ENCODE results near the gene LDAH.
A peak's percentile ranks its signal among the peaks of the same experiment; 100 is the strongest.

The LDAH gene

GRCh38 chr2:20771299-20771698 is 51.6 kb downstream of the LDAH start:
- no peak for DNase-seq

- no peak for DNase-seq
Observed at GRCh38 chr2:20766798-20767644, 55.9 kb downstream of the LDAH start.

DNA sequence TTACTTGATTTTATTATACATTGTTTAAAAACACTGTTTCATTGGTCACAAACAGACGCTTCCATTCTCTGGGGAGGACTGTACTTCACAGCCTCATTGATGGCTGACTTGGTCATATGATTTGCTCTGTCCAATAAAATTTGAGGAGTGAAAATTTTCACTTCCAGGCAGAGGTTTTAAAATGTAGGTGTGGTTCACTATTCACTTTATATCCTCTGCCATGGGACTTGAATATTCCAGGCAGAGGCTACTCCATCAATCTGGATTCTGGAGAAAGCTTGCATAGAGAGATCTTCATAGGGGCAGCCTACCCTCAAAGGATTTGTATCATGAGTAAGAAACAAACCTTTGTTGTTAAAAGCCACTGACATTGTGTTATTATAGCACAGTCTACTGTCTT is 56.7 kb downstream of the LDAH start:
- DNase-seq: no peak

GRCh38 chr2:20762945-20763683 is 59.8 kb downstream of the LDAH start:
- DNase-seq: no peak

- DNase-seq: no peak
Observed at GRCh38 chr2:20759487-20759886, 63.4 kb downstream of the LDAH start.

DNA sequence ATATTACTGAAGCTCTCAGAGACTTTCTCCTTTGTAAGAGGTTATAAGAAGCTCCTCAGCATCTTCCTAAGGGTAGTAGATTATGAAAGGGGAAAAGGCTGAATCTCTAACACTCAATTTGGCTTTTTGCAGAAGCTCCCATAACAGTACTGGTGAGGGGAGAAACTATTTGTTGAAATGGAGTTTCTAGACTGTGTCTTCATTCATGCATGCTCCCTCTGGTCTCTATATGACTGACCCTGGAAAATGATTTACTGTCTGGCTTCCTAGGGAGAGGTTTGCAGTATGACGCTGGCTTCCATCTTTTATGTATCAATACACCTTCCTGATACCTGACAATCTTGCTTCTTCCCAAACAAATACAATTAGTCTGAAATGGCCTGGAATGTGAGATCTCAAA is 63.9 kb downstream of the LDAH start:
- DNase-seq: no peak

- DNase-seq: no peak
Observed at GRCh38 chr2:20757405-20758090, 65.4 kb downstream of the LDAH start.

GRCh38 chr2:20755132-20755800 is 67.6 kb downstream of the LDAH start:
- peak in 1 of 3 experiments; percentile 36 for DNase-seq

DNA sequence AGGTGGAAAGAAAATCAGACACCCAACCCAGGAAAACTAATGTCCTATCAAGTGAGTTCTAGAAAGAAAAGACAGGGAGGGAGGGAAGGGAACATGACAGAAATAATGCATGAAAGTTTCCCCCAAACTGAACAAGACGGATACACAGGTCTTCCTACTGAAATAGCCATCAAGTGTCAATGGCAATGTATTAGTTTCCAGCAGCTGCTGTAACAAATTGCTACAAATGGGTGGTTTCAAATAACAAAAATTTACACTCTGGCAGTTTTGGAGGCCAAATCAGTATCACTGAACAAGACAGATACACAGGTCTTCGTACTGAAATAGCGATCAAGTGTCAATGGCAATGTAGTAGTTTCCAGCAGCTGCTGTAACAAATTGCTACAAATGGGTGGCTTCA is 70.6 kb downstream of the LDAH start:
- no peak for DNase-seq

DNA sequence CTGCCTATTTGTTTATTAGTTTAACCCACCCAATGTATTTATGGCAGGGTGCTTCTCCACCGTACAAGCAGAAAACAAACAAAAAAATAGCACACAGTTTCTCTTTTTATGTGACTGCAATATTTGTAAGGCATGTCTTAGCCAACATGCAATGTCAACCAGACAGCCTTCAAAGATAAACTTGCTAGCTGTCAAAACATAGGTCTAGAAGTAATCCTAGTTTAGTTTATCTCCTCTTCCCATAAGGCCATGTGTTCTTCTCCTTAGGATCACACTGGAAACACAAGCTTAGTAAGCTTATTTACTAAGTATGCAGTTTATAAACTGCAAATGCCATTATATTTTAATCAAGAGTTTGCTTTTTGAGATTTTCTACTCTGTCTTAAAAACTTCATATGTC is 75.6 kb downstream of the LDAH start:
- no peak for DNase-seq

DNA sequence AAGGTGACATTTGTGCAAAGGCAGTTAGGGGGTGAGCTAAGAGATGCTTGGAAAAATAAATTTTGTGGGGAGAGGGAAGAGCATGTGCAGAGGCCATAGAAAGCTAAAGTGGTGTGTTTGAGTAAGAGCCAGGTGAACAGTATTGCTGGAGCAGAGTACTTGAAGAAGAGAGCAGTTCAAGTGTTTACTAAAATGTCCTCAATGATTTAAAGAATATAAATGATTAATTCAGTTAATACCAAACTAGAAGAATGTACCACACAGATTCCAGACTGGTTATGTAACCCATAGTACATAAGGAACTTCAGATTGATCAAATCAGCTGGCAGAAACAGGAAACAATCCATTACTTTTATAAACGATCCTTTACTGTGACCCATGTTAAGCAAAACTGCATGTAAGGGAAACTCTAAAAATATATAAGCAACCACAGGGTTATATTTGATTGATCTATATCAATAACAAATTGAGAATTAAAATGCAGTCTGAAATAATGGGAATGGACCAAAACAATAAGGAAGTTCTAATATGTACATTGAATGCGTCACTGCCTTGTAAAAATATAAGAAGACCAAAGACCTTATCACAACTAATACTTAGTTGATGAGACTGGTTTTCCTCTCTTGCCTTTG is 76.9 kb downstream of the LDAH start:
- DNase-seq: peak in 1 of 3 experiments; percentile 43

GRCh38 chr2:20744366-20745335 is 78.2 kb downstream of the LDAH start:
- no peak for DNase-seq

GRCh38 chr2:20738772-20739171 is 84.1 kb downstream of the LDAH start:
- DNase-seq: no peak

DNA sequence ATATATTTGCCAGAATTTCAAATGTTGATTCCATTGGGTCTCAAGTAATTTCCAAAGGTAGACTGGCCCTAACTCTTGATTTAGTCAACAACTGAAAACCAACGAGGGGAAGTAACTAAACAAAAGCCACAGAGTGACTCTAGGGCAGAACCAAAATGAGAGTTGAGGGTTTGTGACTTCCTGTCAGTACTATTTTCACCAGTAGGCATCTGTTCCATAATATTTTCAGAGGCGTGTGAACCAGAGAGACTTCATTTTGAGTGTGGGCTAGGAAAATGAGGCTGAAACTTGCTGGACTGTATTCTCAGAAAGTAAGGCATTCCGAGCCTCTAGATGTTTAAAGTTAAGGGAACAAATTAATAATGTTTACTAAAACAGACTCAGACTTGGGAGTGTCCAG is 85.4 kb downstream of the LDAH start:
- no peak for DNase-seq

DNA sequence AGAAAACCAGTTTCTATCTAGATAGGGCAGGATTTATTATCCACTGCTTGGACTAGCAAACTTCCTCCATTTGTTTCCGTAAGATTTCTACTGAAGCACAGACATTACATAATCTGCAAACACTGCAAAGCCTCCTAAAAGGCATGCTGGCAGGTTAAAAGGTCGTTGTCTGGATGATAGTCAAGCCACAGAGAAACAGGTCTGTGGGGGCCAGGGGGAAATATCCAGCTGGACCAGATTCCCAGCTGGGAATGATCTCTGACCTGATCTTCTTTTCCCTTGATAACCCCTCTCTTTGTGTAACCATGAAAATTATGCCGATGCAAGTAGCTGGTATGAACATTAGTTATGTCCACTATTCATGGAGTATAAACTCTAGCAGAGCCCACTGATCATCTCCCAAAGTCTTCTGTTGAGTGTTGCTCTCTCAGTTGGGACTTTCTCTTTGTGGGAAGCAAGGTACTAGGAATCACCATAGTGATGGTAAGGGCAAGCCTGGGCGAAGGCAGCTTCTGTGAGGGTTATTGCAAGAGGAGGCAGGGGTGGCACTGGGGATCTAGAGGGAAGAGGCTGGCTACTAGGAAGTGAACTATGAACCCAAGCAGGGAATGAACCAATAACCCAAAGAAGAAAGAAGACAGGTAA is 94.7 kb downstream of the LDAH start:
- DNase-seq: peak in 1 of 3 experiments; percentile 10

GRCh38 chr2:20726913-20727312 is 96.0 kb downstream of the LDAH start:
- DNase-seq: no peak

DNA sequence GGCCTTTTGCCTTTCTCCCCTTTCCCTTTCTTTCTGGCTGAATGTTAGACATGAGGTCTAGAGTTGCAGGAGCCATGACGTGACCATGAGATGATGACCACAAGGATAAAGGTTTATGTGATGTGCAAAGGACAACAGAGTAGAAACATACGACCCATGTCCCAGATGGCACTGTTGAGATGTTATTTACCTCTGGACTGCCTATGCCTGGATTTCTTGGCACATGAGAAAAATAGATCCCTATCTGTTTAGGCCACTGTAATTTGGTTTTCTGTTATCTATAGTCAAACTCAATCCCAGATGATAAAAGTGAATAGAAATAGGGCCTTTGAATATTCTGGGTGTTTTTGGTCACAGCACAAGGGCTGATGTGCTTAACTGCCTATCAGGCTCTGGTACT is 97.1 kb downstream of the LDAH start:
- no peak for DNase-seq

DNA sequence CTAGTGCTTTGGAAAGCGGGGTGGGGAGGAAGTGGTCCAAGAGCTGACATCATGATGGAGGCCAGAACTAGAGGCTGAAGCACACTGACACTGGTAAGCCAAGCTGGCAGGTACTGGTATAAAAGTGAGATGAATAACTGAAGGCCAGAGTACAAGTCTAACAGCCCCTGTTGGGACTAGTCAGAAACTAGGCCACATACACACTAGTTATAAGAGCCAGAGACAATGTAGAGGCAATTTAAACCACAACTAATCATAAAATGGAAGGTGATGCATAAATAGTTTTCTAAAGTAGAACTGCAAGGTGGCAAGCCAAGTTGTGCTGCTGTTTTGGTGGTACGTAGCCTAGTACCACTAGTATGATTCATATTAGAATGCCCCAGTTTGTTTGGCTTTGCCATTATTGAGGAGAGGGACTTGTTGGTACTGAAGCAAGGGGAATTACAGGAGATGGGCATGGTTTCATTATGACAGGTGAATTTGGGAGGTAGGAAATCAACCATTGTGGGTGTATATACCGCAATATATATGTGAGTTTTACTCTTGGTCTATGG is 98.3 kb downstream of the LDAH start:
- no peak for DNase-seq

- DNase-seq: no peak
Observed at GRCh38 chr2:20723543-20723942, 99.4 kb downstream of the LDAH start.

DNA sequence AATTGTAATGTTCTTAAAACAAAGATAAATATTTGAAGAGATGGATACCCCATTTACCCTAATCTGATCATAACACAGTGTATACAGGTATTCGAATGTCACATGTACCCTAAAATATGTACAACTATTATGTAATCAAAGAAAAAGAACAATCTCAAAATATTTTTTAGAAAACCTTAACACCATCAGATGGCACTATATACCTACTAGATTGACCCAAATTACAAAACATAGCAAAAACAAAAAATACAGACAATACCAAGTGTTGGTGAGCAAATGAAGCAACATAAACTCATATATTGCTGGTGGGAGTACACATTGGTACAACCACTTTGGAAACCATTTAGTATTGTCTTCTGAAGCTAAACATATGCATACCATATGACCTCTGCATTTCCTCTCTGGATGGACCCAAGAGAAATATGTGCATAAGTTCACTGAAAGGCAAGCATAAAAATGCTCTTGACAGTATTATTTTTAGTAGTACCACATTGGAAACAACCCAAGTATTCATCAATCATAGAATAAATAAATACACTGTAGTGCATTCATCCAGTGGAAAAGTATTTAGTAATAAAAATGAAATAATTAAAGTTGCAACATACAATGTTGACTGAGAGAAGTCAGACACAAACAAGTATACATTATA is 100.2 kb downstream of the LDAH start:
- DNase-seq: no peak
